GM12878 (cell line): Measurements from ENCODE around the gene SGPP2. TPM values are rescaled to one million over a fixed set of nuclear protein-coding genes. Genes with fewer than 3 reads are reported as not detected.
A peak's percentile ranks its signal among the peaks of the same experiment; 100 is the strongest.

Experiments
- ATAC-seq: fragments of 200-7000 bp; cut with Tn5 transposase; 3 replicates; pipeline ENCODE4 v1.9.1; 2020; ENCODE audit warnings: mild to moderate bottlenecking, moderate library complexity
- BruUV-seq: library from RNA; stranded (reverse); fragments of 400-500 nt; replicated peaks from 2 replicates; lab custom pipeline; 2021; lab: Mats Ljungman, UMichigan
- CTCF ChIA-PET: fragments of 300-600 bp; sonication (Branson Sonifier 250); formaldehyde crosslinking; extraction: SDS; loops from one replicate; lab custom pipeline; 2021; ENCODE audit warnings: inconsistent platforms; lab: Yijun Ruan, JAX
- POLR2A ChIA-PET: fragments of 350-600 bp; formaldehyde crosslinking; extraction: SDS; loops from one replicate; lab custom pipeline; 2021; ENCODE audit warnings: inconsistent platforms; lab: Charles Lee
- RAD21 ChIA-PET: fragments of 300-600 bp; sonication (Branson Sonifier 250); formaldehyde crosslinking; loops from one replicate; lab custom pipeline; 2023; ENCODE audit warnings: antibody characterized with exemption; ENCODE audit not compliant: unreplicated experiment; lab: Charles Lee
- SMC1A ChIA-PET: fragments of 300-600 bp; sonication (Branson Sonifier 250); formaldehyde crosslinking; loops from one replicate; lab custom pipeline; 2023; ENCODE audit not compliant: unreplicated experiment, uncharacterized antibody; lab: Charles Lee
- DNase-seq: peaks from one replicate; pipeline ENCODE4 v3.0.0-alpha.2; 2011; ENCODE audit warnings: low read depth, low spot score
- FAIRE-seq: peaks from 3 replicates; lab custom pipeline; 2011; peaks lifted over from hg19 to GRCh38; lab: Jason Lieb, UNC
- H2AFZ ChIP-seq: 2 replicates; pipeline ENCODE4 v1.6.0; 2011; ENCODE audit warnings: low read depth, low read length, control low read depth; ENCODE audit not compliant: control insufficient read depth
- H3K27ac ChIP-seq: 2 replicates; pipeline ENCODE4 v1.5.1; 2011; ENCODE audit warnings: control low read depth; ENCODE audit not compliant: control insufficient read depth, insufficient read depth
- H3K27me3 ChIP-seq, 2 experiments: replicated peaks in 1 of 2; 2 replicates each; pipeline versions ENCODE4 v1.6.0 to v1.6.1; 2011; ENCODE audit warnings: low read length in 1 of 2; ENCODE audit not compliant: control insufficient read depth in 2 of 2, insufficient read depth in 2 of 2
- H3K36me3 ChIP-seq, 2 experiments: 2 replicates each; pipeline ENCODE4 v1.5.1; 2011; ENCODE audit warnings: low read length in 1 of 2; ENCODE audit not compliant: control insufficient read depth in 2 of 2, insufficient read depth in 2 of 2
- H3K4me1 ChIP-seq: 2 replicates; pipeline ENCODE4 v1.6.1; 2011; ENCODE audit warnings: mild to moderate bottlenecking, low read length, moderate library complexity, mixed read lengths; ENCODE audit not compliant: control insufficient read depth, insufficient read depth
- H3K4me2 ChIP-seq: 2 replicates; pipeline ENCODE4 v1.6.0; 2011; ENCODE audit warnings: control low read depth; ENCODE audit not compliant: control insufficient read depth, insufficient read depth
- H3K4me3 ChIP-seq: fragments of 200-600 bp; sonication (generic); 2 replicates; pipeline ENCODE4 v1.5.1; 2016
- H3K79me2 ChIP-seq: 2 replicates; pipeline ENCODE4 v1.6.0; 2011; ENCODE audit warnings: low read length; ENCODE audit not compliant: control insufficient read depth, insufficient read depth
- H3K9ac ChIP-seq: 2 replicates; pipeline ENCODE4 v1.8.0; 2011; ENCODE audit warnings: low read length, control low read depth, mixed read lengths; ENCODE audit not compliant: control insufficient read depth, insufficient read depth
- H3K9me3 ChIP-seq: replicated peaks from 3 replicates; pipeline ENCODE4 v1.5.1; 2011; ENCODE audit warnings: mild to moderate bottlenecking, low read length; ENCODE audit not compliant: control insufficient read depth, insufficient read depth
- H4K20me1 ChIP-seq: 2 replicates; pipeline ENCODE4 v1.6.0; 2011; ENCODE audit not compliant: control insufficient read depth, insufficient read depth
- CREM ChIP-seq: IDR thresholded peaks from 2 replicates; pipeline ENCODE4 v1.6.1; 2014; ENCODE audit warnings: antibody characterized with exemption, low read depth
- EGR1 ChIP-seq, 2 experiments: IDR thresholded peaks; 1 replicate in 1 of 2; 2 replicates in 1 of 2; pipeline ENCODE4 v1.6.1; 2011 to 2012; ENCODE audit warnings: low read depth in 2 of 2, low read length in 2 of 2, borderline replicate concordance in 1 of 2, mild to moderate bottlenecking in 1 of 2, moderate library complexity in 1 of 2
- ELK1 ChIP-seq: IDR thresholded peaks from 2 replicates; pipeline ENCODE4 v1.6.1; 2012; ENCODE audit warnings: low read depth, low read length, improper control_type of control experiment
- LARP7 ChIP-seq: fragments of 450-650 bp; IDR thresholded peaks from 2 replicates; pipeline ENCODE4 v1.6.1; 2017; ENCODE audit warnings: mild to moderate bottlenecking
- RAD21 ChIP-seq: IDR thresholded peaks from 2 replicates; pipeline ENCODE4 v1.6.1; 2011; ENCODE audit warnings: mild to moderate bottlenecking, low read depth, low read length, moderate library complexity; ENCODE audit not compliant: insufficient read depth
- SREBF1 ChIP-seq: IDR thresholded peaks from 2 replicates; pipeline ENCODE4 v1.6.1; 2012; ENCODE audit warnings: mild to moderate bottlenecking, low read length
- YBX1 ChIP-seq: fragments of 450-650 bp; IDR thresholded peaks from 2 replicates; pipeline ENCODE4 v1.6.1; 2016; ENCODE audit warnings: antibody characterized with exemption
- YY1 ChIP-seq: IDR thresholded peaks from 2 replicates; pipeline ENCODE4 v1.6.1; 2011; ENCODE audit warnings: low read depth, mild to moderate bottlenecking, low read length
- WGBS: methylation state at CpG from one replicate; pipeline ENCODE4 v1.1.6; 2016; ENCODE audit warnings: low lambda C conversion rate; ENCODE audit not compliant: insufficient replicate concordance, insufficient coverage; ENCODE audit errors: missing lambda C conversion rate; 5-methylcytosine and 5-hydroxymethylcytosine counted together
- in situ Hi-C: fragments of 300-500 bp; cut with MboI; formaldehyde crosslinking; loops from 9 replicates; pipeline ENCODE4 v1.14.3; 2018; ENCODE audit warnings: mixed read lengths
- intact Hi-C: fragments of 100-400 bp; cut with micrococcal nuclease; formaldehyde crosslinking; loops from one replicate; pipeline ENCODE4 v1.14.2; 2022; ENCODE audit not compliant: unreplicated experiment
- polyA plus RNA-seq, 11 experiments: library from polyadenylated mRNA; depleted of rRNA in 4 of 11; unstranded in 6 of 11; stranded (reverse) in 5 of 11; fragments of >200 nt; fragmentation: Nextera tagmentation in 4 of 11; fragmentation: Illumina TruSeq in 1 of 11; extraction: Ambion mirVana in 4 of 11; extraction: Trizol in 1 of 11; gene quantifications; 1 replicate in 1 of 11; 2 replicates in 10 of 11; pipeline versions ENCODE4 v1.2.1 to v1.2.3, GENCODE V29; 2011 to 2016; ENCODE audit warnings: inconsistent platforms in 2 of 11, missing spikeins in 2 of 11, low read depth in 1 of 11
- total RNA-seq, 4 experiments: library from RNA; depleted of rRNA in 3 of 4; stranded (reverse); fragments of >200 nt in 3 of 4; fragmentation: Illumina TruSeq in 1 of 4; extraction: Trizol in 1 of 4; gene quantifications; 2 replicates each; pipeline versions ENCODE4 v1.2.1 to v1.2.3, GENCODE V29; 2013 to 2021

SGPP2 gene
- total and polyA plus RNA-seq, 10 of the 15 experiments (the other 5 are each of a cell fraction or from before 2014, with no cell fraction given), result 3.5 to 84.9 (median 13.1) TPM

GRCh38 chr2:222424276-222424728 is at the start of gene SGPP2 (continued):
- TF ChIP-seq RAD21 (0 out of 2 replicates have a peak, but pooled peaks have one; percentile 2), YY1 (0 out of 2 replicates have a peak, but pooled peaks have one; percentile 20)

- CTCF ChIA-PET, result interaction anchor here (1.1 kb wide), 1 partner anchor 44 kb away, joined by 3 read pairs; no protein-coding TSS in a partner anchor
- H3K4me2 ChIP-seq, result no peak overlapping the region
- no peaks in the 10 kb centered on the region for H3K36me3 ChIP-seq
- POLR2A ChIA-PET, result no interaction called here
- no peak overlapping the region for H3K27ac ChIP-seq
- WGBS, result 62% methylated on average over 1 of the region's 1 CpG
- H3K79me2 ChIP-seq, result no peaks in the 10 kb centered on the region
- BruUV-seq, result no TSS peak
- no peak overlapping the region for H3K9ac ChIP-seq
- FAIRE-seq (no peak), DNase-seq (no peak), ATAC-seq (no peak)
- no peaks in the 10 kb centered on the region for H4K20me1 ChIP-seq
- no peak overlapping the region for H3K4me3 ChIP-seq
- H2AFZ ChIP-seq, result no peak overlapping the region
- SMC1A ChIA-PET, result no interaction called here
- in situ Hi-C loops, result no loop called here
- intact Hi-C loops, result no loop called here
- no peaks in the 10 kb centered on the region for H3K9me3 ChIP-seq
- no peaks in the 10 kb centered on the region for H3K4me1 ChIP-seq
- RAD21 ChIA-PET, result no interaction called here
- H3K27me3 ChIP-seq, result no peaks in the 10 kb centered on the region
- TF ChIP-seq CREM, result no peak
- TF ChIP-seq YBX1, result no peak
- no peak for TF ChIP-seq SREBF1
- TF ChIP-seq LARP7, result no peak
- TF ChIP-seq ELK1, result no peak
- no peak for TF ChIP-seq EGR1 (IDR thresholded peaks at IDR 0.05; ENCODE audit: borderline replicate concordance in 1 of 2, low read depth in 2 of 2, low read length in 2 of 2)
Measured at GRCh38 chr2:222375798-222376197, 48.5 kb upstream of the SGPP2 start.
